CD4-positive, alpha-beta T cell treated with Interleukin-15 for 1 hour (primary cell): ENCODE data around the gene PRPF18.
A peak's percentile ranks its signal among the peaks of the same experiment; 100 is the strongest.

Experiments
- DNase-seq: peaks from one replicate; pipeline ENCODE4 v3.0.0-alpha.2; 2020

The PRPF18 gene

DNA sequence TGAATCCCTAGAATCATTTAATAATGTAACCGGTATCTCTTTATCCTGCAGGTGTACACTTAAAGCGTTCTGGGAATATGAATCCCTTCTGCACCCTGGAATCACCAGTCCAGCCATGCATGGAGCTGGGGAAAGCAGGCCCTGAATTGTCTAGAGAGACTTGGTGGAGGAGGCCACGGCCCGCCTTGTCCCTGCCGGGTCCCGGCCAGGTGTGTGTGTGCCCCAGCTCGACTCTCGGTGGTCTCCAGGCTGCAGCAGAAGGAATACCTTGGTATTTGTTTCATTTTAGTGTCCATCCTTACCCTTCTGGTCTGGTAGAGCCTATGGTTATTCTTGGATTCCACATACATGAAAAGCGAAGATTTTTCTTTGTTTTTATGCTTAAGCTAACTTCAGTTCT lies 58.1 kb downstream of the PRPF18 start:
- no peak for DNase-seq

GRCh38 chr10:13648425-13648824 lies 61.7 kb downstream of the PRPF18 start:
- no peak for DNase-seq

DNA sequence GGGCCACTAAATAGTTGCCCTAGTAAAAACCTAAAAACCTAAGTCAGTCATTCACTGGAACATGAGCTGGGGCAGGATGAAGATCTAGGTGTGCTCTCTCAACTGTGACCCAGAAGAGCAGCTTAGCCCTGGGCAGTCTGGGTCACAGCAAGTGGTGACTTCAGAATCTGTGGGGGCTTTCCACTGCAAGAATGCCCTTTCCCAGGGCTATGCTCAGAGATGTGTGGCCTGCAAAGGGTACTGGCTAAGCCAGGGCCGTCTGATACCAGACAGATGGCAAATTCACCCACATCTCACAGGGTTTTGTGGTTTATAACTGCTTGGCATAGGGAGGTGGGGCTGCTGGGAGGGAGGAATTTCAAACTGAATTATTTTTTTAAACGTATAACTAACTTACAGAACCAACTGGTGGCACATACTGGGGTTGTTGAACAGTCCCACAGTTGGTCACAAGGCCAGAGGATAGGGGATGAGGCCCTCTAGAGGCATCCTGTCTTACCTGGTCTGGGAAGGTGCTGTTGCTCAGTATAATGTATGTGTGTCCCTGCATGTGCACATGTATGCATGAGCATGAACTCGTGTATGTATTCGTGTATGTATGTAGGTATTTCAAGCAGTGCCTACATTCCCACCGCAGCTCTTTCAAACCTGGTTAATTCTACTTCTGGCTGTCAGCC lies 63.2 kb downstream of the PRPF18 start:
- no peak for DNase-seq

DNA sequence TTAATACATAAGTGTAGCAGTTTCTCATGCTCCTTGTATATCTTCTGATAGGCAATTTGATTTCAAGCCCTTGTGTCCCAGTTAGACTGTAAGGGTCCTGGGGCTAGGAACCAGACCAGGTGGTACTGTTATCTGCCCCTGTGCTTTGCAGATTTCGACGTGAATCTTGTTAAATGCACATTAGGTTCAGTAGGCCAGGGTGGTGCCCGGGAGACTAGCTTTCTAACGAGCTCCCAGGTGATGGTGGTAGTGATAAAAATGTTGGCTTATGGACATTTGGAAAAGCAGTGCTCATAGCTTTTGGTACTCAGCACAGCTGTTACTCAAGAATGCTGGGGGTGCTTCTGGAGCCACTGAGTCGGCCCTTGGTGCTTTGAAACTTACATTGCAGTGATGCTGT lies 64.2 kb downstream of the PRPF18 start:
- DNase-seq = no peak

GRCh38 chr10:13651969-13652720 lies 65.4 kb downstream of the PRPF18 start:
- DNase-seq = no peak

- DNase-seq = no peak
Measured at GRCh38 chr10:13652860-13653259, 66.1 kb downstream of the PRPF18 start.

DNA sequence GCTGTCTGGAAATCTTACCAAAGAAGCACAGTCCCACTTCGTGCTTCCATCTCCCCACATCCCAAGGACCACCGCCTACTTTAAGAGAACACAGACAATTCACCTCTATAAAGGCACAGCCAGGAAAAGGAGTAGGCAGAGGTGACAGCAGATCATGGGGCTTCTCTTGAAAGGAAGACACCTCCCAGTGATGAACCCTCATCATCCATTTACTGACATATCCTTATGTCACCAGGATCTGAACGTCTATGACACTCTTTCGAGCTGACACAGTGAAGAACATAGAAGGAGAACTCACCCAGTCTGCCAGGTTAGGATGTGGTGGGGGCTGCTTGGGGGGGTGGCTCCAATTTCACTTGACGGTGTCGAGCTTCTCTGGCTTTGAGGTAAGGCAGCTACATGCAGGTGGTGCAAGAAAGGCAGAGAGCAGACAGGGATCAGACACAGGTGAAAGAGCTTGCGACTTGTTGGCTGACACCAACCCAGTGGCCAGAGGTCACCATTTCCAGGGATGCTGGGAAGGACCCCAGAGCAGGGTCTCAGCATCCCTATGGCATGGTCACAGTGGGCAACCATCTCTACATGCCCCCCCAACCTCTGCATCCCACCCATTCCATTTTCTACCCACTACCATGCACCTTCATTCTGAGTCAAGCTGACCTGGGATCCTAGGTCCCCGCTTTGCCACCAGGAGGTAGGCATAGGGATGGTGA lies 67.5 kb downstream of the PRPF18 start:
- DNase-seq = no peak

DNA sequence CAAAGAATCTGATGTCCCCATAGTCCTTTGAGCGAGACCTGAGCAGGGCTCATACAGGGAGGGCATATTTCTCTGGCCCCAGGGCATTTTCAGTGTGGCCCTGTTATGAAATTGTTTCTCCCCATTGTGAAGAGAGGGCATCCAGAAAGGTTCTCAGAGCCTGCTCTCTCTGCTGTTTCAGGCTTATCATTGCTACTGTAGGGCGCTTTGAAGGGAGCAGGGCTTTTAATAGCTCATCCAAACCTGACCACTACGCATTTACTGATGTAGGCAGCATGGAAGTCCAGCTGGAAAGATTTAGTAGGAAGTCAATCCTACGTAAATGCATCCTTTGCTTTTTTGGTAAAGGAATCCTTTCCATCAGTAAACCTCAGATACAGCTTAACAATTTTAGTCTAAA lies 68.1 kb downstream of the PRPF18 start:
- no peak for DNase-seq

- DNase-seq = no peak
Measured at GRCh38 chr10:13656337-13657100, 69.8 kb downstream of the PRPF18 start.

DNA sequence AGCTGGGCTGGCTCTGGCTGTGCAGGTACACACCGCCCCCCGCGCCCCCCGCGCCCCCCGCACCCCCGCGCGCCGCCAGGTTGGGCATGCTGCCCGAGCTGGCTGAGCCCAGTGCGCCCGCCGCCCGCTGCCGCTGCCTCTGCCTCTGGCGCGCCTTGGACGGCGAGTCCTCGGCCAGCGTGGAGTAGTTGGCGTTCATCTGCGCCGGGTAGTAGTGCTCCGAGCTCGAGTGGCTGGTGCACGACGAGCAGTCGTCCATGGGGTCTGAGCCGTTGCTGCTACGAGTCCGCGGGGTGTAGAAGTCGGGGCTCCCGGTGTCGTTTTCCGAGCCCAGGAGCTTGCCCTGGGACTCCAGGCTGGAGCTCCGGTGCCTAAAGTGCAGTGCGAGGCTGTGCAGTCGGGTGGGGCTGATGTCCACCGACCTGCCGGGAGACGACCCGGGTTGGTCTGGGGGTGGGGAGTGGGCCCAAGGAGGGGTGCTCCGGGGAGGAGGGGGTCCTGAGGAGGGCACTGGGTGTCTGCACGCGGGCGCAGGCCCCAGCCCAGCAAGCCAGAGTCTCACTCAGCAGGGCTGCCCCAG lies 70.4 kb downstream of the PRPF18 start:
- no peak for DNase-seq

DNA sequence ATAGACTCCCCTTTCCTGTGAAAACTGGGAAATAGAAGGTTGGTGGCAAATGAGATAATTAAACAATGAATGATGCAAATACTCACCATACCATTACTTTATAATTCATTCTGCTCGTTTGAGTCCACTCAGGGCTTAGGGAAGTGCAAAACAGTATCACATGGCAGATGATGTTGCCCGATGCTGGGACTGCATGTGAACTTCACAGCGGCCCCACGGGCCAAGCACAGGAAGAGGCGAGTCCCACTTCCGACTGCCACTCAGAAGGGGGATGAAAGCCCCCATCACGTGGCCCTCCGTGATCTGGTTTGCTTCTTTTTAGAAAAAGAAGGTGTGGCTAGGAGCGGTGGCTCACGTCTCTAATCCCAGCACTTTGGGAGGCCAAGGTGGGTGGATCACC lies 71.5 kb downstream of the PRPF18 start:
- DNase-seq = no peak

- DNase-seq = peak; percentile 21
Measured at GRCh38 chr10:13658871-13659685, 72.3 kb downstream of the PRPF18 start.

DNA sequence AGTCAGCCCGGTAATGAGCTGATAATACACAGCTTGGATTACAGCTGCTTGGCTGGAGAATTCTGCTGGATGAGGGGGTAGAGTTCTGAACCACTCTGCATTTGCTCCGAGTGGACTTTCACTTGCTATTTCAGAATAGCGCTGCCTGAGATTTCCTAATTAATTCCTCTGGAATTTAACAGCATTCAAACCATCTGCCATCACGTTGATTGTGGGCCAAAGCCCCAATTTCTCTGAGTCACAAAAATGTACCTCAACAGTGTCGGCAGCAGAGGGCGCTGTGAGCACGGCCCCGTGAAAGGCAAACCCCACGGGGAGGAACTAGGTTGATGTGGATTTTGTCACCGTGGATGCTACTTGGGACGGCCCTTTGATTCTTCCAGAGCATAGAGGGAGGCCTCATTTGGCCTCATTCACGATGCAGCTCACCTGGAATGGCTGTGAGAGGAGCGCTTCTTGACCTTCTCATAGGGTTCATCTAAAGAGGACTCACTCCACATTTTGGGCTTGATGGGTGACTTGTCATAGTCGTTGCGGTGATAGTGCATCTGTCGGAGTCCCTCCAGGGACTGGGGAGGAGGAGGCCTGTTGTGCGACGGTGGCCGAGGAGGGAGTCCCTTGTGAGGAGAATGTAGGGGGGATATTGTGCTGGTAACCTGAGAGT lies 73.3 kb downstream of the PRPF18 start:
- DNase-seq = peak; percentile 59

GRCh38 chr10:13660551-13660920 lies 73.8 kb downstream of the PRPF18 start:
- no peak for DNase-seq

- no peak for DNase-seq
Measured at GRCh38 chr10:13661256-13661655, 74.5 kb downstream of the PRPF18 start.

DNA sequence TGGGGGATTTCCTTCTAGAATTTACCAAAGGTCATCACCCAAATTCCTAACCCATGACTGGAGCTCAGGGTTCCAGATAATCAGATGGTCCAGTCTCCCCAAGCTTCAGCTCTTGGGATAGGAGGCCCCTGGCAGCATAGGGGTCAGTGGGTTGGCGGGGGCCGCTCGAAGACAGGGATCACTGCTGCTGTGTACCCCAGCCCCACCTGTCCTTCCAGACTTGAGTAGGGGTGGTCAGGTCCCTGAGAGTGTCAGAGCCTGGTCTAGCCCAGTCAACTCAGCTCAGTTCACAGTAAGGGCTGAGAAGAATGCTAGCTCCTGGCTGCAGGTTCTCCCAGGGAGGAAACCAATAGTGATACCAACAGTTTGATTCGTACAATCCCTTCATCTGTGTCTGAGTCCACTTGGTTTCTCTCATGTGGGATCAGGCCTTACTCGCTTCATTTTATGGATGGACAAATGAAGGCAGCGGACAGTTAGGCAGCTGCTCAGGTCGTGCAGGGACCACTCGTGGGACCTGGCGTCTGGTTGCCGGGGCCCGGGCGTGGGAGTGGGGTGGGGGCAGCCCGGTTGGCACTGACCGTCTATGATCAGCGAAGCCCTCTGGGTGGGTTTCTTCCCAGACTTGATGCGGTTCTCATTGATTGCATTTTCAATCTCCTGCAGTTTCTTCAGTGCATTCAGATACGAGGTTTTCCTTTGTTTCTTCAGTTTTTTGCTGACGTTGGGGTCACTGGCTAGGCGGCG lies 78.9 kb downstream of the PRPF18 start:
- DNase-seq = no peak

- no peak for DNase-seq
Measured at GRCh38 chr10:13668126-13668525, 81.4 kb downstream of the PRPF18 start.

DNA sequence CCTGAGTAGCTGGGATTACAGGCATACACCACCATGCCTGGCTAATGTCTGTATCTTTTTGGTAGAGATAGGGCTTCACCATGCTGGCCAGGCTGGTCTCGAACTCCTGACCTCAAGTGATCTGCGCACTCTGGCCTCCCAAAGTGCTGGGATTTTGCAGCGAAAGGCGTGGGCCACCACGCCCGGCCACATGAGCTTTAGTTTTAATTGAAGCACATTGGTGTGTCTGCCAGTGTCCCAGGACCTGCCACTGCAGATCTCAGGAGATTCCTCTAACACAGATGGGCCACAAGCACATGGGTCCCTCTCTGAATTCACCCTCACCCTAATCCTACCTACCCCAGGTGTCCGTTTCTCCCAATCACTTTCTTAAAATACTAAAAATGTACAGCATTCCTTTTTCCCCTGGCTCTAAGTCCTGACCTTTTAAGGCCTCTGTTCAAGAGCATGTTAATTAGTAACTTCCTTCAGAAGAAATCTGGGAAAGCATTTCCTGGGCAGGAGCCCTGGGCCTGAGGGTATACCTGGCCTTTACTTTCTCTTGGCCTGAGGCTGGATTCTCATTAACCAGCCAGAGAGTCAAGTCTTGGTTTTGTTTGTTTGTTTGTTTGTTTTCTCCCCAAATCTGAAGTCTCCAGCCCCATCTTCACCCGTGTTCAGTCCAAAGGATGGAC lies 82.6 kb downstream of the PRPF18 start:
- DNase-seq = no peak

- DNase-seq = no peak
Measured at GRCh38 chr10:13669901-13670300, 83.1 kb downstream of the PRPF18 start.

DNA sequence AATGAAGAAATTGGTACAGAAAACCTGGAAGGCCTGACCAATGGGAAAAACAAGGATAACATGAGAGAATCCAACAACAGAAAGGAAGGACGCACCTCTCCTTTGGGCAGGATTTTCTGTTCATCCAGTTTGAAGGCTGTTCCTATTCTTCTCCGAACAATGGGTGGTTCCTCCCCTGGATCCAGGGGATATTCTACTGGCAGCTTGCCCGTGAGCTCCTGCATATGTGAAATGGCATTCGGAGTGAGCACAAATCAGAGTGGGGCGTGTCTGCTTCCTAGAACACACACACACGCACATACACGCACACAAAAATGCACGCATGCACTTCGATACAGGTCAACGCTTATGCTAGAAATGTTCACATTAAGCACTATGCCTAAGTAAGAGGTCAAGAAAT lies 83.5 kb downstream of the PRPF18 start:
- DNase-seq = no peak
